Lower leg skin (tissue), 4 donors: ENCODE measurements around the gene RIMKLB. TPM values are rescaled to one million over a fixed set of nuclear protein-coding genes. Genes with fewer than 3 reads are reported as not detected.

Experiments
- DNase-seq, 2 donors: peaks; one replicate each; pipeline ENCODE4 v3.0.0-alpha.2; 2019; ENCODE audit warnings: low spot score in 2 of 2
- H3K4me3 ChIP-seq: fragments of 200-600 bp; sonication (generic); 2 replicates; pipeline ENCODE4 v1.5.1; 2017; ENCODE audit warnings: mild to moderate bottlenecking, low read depth; ENCODE audit not compliant: poor library complexity, severe bottlenecking
- CTCF ChIP-seq, 3 donors: fragments of 450-650 bp; IDR thresholded peaks; one replicate each; pipeline ENCODE4 v1.5.1; 2016; ENCODE audit warnings: antibody characterized with exemption in 3 of 3, mild to moderate bottlenecking in 3 of 3, moderate library complexity in 2 of 3
- POLR2A ChIP-seq, 2 donors: fragments of 450-650 bp; IDR thresholded peaks; one replicate each; pipeline ENCODE4 v1.6.1; 2016 to 2017; ENCODE audit warnings: antibody characterized with exemption in 2 of 2, mild to moderate bottlenecking in 1 of 2, moderate library complexity in 1 of 2
- WGBS, 2 donors: methylation state at CpG; one replicate each; pipeline ENCODE4 v1.1.5; 2018; 5-methylcytosine and 5-hydroxymethylcytosine counted together
- intact Hi-C: fragments of 100-400 bp; cut with DNase I; formaldehyde crosslinking; loops from one replicate; pipeline ENCODE4 v1.15.0; 2023; ENCODE audit warnings: low total_unique reads
- total RNA-seq, 4 donors: library from RNA; depleted of rRNA; stranded (reverse); fragments of >200 nt; gene quantifications; one replicate each; pipeline ENCODE4 v1.1.0, GENCODE V29; 2016

RIMKLB gene
- total RNA-seq, 4 donors from 2014 or later: 5.8 to 17.9 (median 11.8) TPM

GRCh38 chr12:8699714-8700113, 1.9 kb downstream of the RIMKLB start:
- no peak overlapping the region for H3K4me3 ChIP-seq
- TF ChIP-seq POLR2A (IDR thresholded peaks at IDR 0.05) (no peak), CTCF (IDR thresholded peaks at IDR 0.05) (no peak)
- intact Hi-C loops: no loop called here
- 36 to 65% methylated on average over 4 of the region's 4 CpGs for WGBS, 2 donors
- DNase-seq: no peak

- intact Hi-C loops: no loop called here
- DNase-seq: no peak
- TF ChIP-seq CTCF (IDR thresholded peaks at IDR 0.05) (no peak), POLR2A (IDR thresholded peaks at IDR 0.05) (no peak)
- H3K4me3 ChIP-seq: no peak overlapping the region
- WGBS, 2 donors: 65 to 73% methylated on average over 6 of the region's 6 CpGs
Observed at GRCh38 chr12:8701046-8701660, 3.4 kb downstream of the RIMKLB start.

GRCh38 chr12:8702159-8702558, 4.4 kb downstream of the RIMKLB start:
- intact Hi-C loops: no loop called here
- 60 to 70% methylated on average over 4 of the region's 4 CpGs for WGBS, 2 donors

GRCh38 chr12:8709124-8709830, 11.5 kb downstream of the RIMKLB start:
- H3K4me3 ChIP-seq: no peak overlapping the region
- intact Hi-C loops: no loop called here
- TF ChIP-seq POLR2A (IDR thresholded peaks at IDR 0.05): no peak
- no peak for TF ChIP-seq CTCF (IDR thresholded peaks at IDR 0.05)

More at GRCh38 chr12:8702159-8702558, 4.4 kb downstream of the RIMKLB start:
- TF ChIP-seq CTCF (IDR thresholded peaks at IDR 0.05) (no peak), POLR2A (IDR thresholded peaks at IDR 0.05) (no peak)
- no peak for DNase-seq
- no peak overlapping the region for H3K4me3 ChIP-seq

GRCh38 chr12:8712572-8712971, 14.8 kb downstream of the RIMKLB start:
- DNase-seq: no peak
- TF ChIP-seq CTCF (IDR thresholded peaks at IDR 0.05) (no peak), POLR2A (IDR thresholded peaks at IDR 0.05) (no peak)
- 46 to 55% methylated on average over 2 of the region's 2 CpGs for WGBS, 2 donors
- no peak overlapping the region for H3K4me3 ChIP-seq
- intact Hi-C loops: no loop called here

More at GRCh38 chr12:8709124-8709830, 11.5 kb downstream of the RIMKLB start:
- WGBS, 2 donors: 53 to 56% methylated on average over 6 of the region's 6 CpGs
- DNase-seq: no peak
